ENCODE data around the gene AOPEP.

AOPEP gene

GRCh38 chr9:95049761-95050160 lies 323.3 kb downstream of the AOPEP start:
- Histone ChIP-seq H3K9me3 (ENCODE audit: control extremely low read depth in 1 of 5, control insufficient read depth in 4 of 5, insufficient read depth in 2 of 5, low read depth in 1 of 5, low read length in 4 of 5) (no peaks in the 10 kb centered on the region), H3K27ac (ENCODE audit: insufficient read depth in 1 of 2, low read depth in 1 of 2, low read length in 2 of 2, poor library complexity in 1 of 2, severe bottlenecking in 2 of 2) (no peak overlapping the region), H3K4me1 (ENCODE audit: control extremely low read depth in 1 of 4, control insufficient read depth in 4 of 4, insufficient read depth in 4 of 4, low read length in 3 of 4) (peaks cover 0 to 32% (median 7%) of the 10 kb centered on the region in 4 experiments), H3K4me3 (ENCODE audit: control insufficient read depth in 1 of 7, extremely low read depth in 1 of 7, insufficient read depth in 4 of 7, low read depth in 2 of 7, low read length in 6 of 7) (peak overlapping the region in 2 of 7 experiments; percentile 5 to 89), H3K27me3 (replicated peaks in 2 of 5; ENCODE audit: control insufficient read depth in 4 of 5, insufficient read depth in 5 of 5, low read length in 4 of 5) (peaks cover 0 to 9% (median 4%) of the 10 kb centered on the region in 5 experiments), H3K36me3 (ENCODE audit: control insufficient read depth in 4 of 4, insufficient read depth in 4 of 4, low read length in 3 of 4) (peaks cover 0 to 5% (median 0%) of the 10 kb centered on the region in 4 experiments)
- CTCF ChIA-PET, result interaction anchor here (0.7 to 1.2 kb wide), 2 partner anchors 10 to 82 kb away, joined by 3 read pairs; no protein-coding TSS in a partner anchor
- POLR2A ChIA-PET, result no interaction called here
- DNase-seq, result no peak
- 73% methylated on average over 3 of the region's 6 CpGs for WGBS (ENCODE audit: insufficient coverage)

- Histone ChIP-seq H3K27me3 (replicated peaks in 2 of 5; ENCODE audit: control insufficient read depth in 4 of 5, insufficient read depth in 5 of 5, low read length in 4 of 5) (peaks cover 0 to 7% (median 2%) of the 10 kb centered on the region in 5 experiments), H3K9me3 (ENCODE audit: control extremely low read depth in 1 of 5, control insufficient read depth in 4 of 5, insufficient read depth in 2 of 5, low read depth in 1 of 5, low read length in 4 of 5) (no peaks in the 10 kb centered on the region), H3K27ac (ENCODE audit: insufficient read depth in 1 of 2, low read depth in 1 of 2, low read length in 2 of 2, poor library complexity in 1 of 2, severe bottlenecking in 2 of 2) (no peak overlapping the region), H3K36me3 (ENCODE audit: control insufficient read depth in 4 of 4, insufficient read depth in 4 of 4, low read length in 3 of 4) (peaks cover 0 to 2% (median 0%) of the 10 kb centered on the region in 4 experiments), H3K4me3 (ENCODE audit: control insufficient read depth in 1 of 7, extremely low read depth in 1 of 7, insufficient read depth in 4 of 7, low read depth in 2 of 7, low read length in 6 of 7) (no peak overlapping the region), H3K4me1 (ENCODE audit: control extremely low read depth in 1 of 4, control insufficient read depth in 4 of 4, insufficient read depth in 4 of 4, low read length in 3 of 4) (peaks cover 0 to 62% (median 16%) of the 10 kb centered on the region in 4 experiments)
- ChIA-PET CTCF (interaction anchor here (1.1 kb wide), 1 partner anchor 270 kb away, joined by 5 read pairs; no protein-coding TSS in a partner anchor), POLR2A (interaction anchor here (0.6 kb wide), 1 partner anchor 843 kb away, joined by 4 read pairs; no protein-coding TSS in a partner anchor)
- WGBS (ENCODE audit: insufficient coverage), result 100% methylated on average over 2 of the region's 5 CpGs
- no peak for DNase-seq
Measured at GRCh38 chr9:95053611-95054570, 327.4 kb downstream of the AOPEP start.

GRCh38 chr9:95055334-95055850 lies 328.9 kb downstream of the AOPEP start:
- Histone ChIP-seq H3K27ac (ENCODE audit: insufficient read depth in 1 of 2, low read depth in 1 of 2, low read length in 2 of 2, poor library complexity in 1 of 2, severe bottlenecking in 2 of 2) (no peak overlapping the region), H3K9me3 (ENCODE audit: control extremely low read depth in 1 of 5, control insufficient read depth in 4 of 5, insufficient read depth in 2 of 5, low read depth in 1 of 5, low read length in 4 of 5) (no peaks in the 10 kb centered on the region), H3K27me3 (replicated peaks in 2 of 5; ENCODE audit: control insufficient read depth in 4 of 5, insufficient read depth in 5 of 5, low read length in 4 of 5) (no peaks in the 10 kb centered on the region), H3K4me3 (ENCODE audit: control insufficient read depth in 1 of 7, extremely low read depth in 1 of 7, insufficient read depth in 4 of 7, low read depth in 2 of 7, low read length in 6 of 7) (peak overlapping the region in 2 of 7 experiments; percentile 50 to 60), H3K4me1 (ENCODE audit: control extremely low read depth in 1 of 4, control insufficient read depth in 4 of 4, insufficient read depth in 4 of 4, low read length in 3 of 4) (peaks cover 7 to 62% (median 20%) of the 10 kb centered on the region in 4 experiments), H3K36me3 (ENCODE audit: control insufficient read depth in 4 of 4, insufficient read depth in 4 of 4, low read length in 3 of 4) (peaks cover 0 to 2% (median 0%) of the 10 kb centered on the region in 4 experiments)
- DNase-seq, result no peak
- POLR2A ChIA-PET, result no interaction called here
- CTCF ChIA-PET, result no interaction called here
- 68% methylated on average over 2 of the region's 6 CpGs for WGBS (ENCODE audit: insufficient coverage)

- Histone ChIP-seq H3K9me3 (ENCODE audit: control extremely low read depth in 1 of 5, control insufficient read depth in 4 of 5, insufficient read depth in 2 of 5, low read depth in 1 of 5, low read length in 4 of 5) (no peaks in the 10 kb centered on the region), H3K4me3 (ENCODE audit: control insufficient read depth in 1 of 7, extremely low read depth in 1 of 7, insufficient read depth in 4 of 7, low read depth in 2 of 7, low read length in 6 of 7) (peak overlapping the region in 2 of 7 experiments; percentile 50 to 60), H3K4me1 (ENCODE audit: control extremely low read depth in 1 of 4, control insufficient read depth in 4 of 4, insufficient read depth in 4 of 4, low read length in 3 of 4) (peaks cover 11 to 63% (median 25%) of the 10 kb centered on the region in 4 experiments), H3K27ac (ENCODE audit: insufficient read depth in 1 of 2, low read depth in 1 of 2, low read length in 2 of 2, poor library complexity in 1 of 2, severe bottlenecking in 2 of 2) (no peak overlapping the region), H3K36me3 (ENCODE audit: control insufficient read depth in 4 of 4, insufficient read depth in 4 of 4, low read length in 3 of 4) (peaks cover 0 to 2% (median 0%) of the 10 kb centered on the region in 4 experiments), H3K27me3 (replicated peaks in 2 of 5; ENCODE audit: control insufficient read depth in 4 of 5, insufficient read depth in 5 of 5, low read length in 4 of 5) (no peaks in the 10 kb centered on the region)
- ChIA-PET POLR2A (no interaction called here), CTCF (interaction anchor here (1.3 to 1.4 kb wide), 2 partner anchors 17 to 76 kb away, joined by 3 to 4 read pairs; no protein-coding TSS in a partner anchor)
- 80% methylated on average over 11 of the region's 15 CpGs for WGBS (ENCODE audit: insufficient coverage)
- no peak for DNase-seq
Measured at GRCh38 chr9:95055851-95056551, 329.5 kb downstream of the AOPEP start.

- WGBS (ENCODE audit: insufficient coverage), result 22% methylated on average over 2 of the region's 10 CpGs
- peaks cover 15 to 74% (median 31%) of the 10 kb centered on the region in 4 experiments for H3K4me1 ChIP-seq (ENCODE audit: control extremely low read depth in 1 of 4, control insufficient read depth in 4 of 4, insufficient read depth in 4 of 4, low read length in 3 of 4)
- CTCF ChIA-PET, result interaction anchor here (1.1 to 1.5 kb wide), 4 partner anchors 13 to 95 kb away, joined by 3 to 4 read pairs (median 3); no protein-coding TSS in a partner anchor
- peak in 2 of 3 donors; percentile 27 to 60 for DNase-seq
- peak overlapping the region in 1 of 7 experiments; percentile 53 for H3K4me3 ChIP-seq (ENCODE audit: control insufficient read depth in 1 of 7, extremely low read depth in 1 of 7, insufficient read depth in 4 of 7, low read depth in 2 of 7, low read length in 6 of 7)
- no peak overlapping the region for H3K27ac ChIP-seq (ENCODE audit: insufficient read depth in 1 of 2, low read depth in 1 of 2, low read length in 2 of 2, poor library complexity in 1 of 2, severe bottlenecking in 2 of 2)
- no peaks in the 10 kb centered on the region for H3K27me3 ChIP-seq (replicated peaks in 2 of 5; ENCODE audit: control insufficient read depth in 4 of 5, insufficient read depth in 5 of 5, low read length in 4 of 5)
- no peaks in the 10 kb centered on the region for H3K9me3 ChIP-seq (ENCODE audit: control extremely low read depth in 1 of 5, control insufficient read depth in 4 of 5, insufficient read depth in 2 of 5, low read depth in 1 of 5, low read length in 4 of 5)
- peaks cover 0 to 2% (median 0%) of the 10 kb centered on the region in 4 experiments for H3K36me3 ChIP-seq (ENCODE audit: control insufficient read depth in 4 of 4, insufficient read depth in 4 of 4, low read length in 3 of 4)
- POLR2A ChIA-PET, result no interaction called here
Measured at GRCh38 chr9:95057101-95057500, 330.6 kb downstream of the AOPEP start.

- no peak for DNase-seq
- Histone ChIP-seq H3K9me3 (ENCODE audit: control extremely low read depth in 1 of 5, control insufficient read depth in 4 of 5, insufficient read depth in 2 of 5, low read depth in 1 of 5, low read length in 4 of 5) (no peaks in the 10 kb centered on the region), H3K27ac (ENCODE audit: insufficient read depth in 1 of 2, low read depth in 1 of 2, low read length in 2 of 2, poor library complexity in 1 of 2, severe bottlenecking in 2 of 2) (no peak overlapping the region), H3K4me1 (ENCODE audit: control extremely low read depth in 1 of 4, control insufficient read depth in 4 of 4, insufficient read depth in 4 of 4, low read length in 3 of 4) (peaks cover 16 to 82% (median 42%) of the 10 kb centered on the region in 4 experiments), H3K36me3 (ENCODE audit: control insufficient read depth in 4 of 4, insufficient read depth in 4 of 4, low read length in 3 of 4) (peaks cover 0 to 2% (median 0%) of the 10 kb centered on the region in 4 experiments), H3K4me3 (ENCODE audit: control insufficient read depth in 1 of 7, extremely low read depth in 1 of 7, insufficient read depth in 4 of 7, low read depth in 2 of 7, low read length in 6 of 7) (no peak overlapping the region), H3K27me3 (replicated peaks in 2 of 5; ENCODE audit: control insufficient read depth in 4 of 5, insufficient read depth in 5 of 5, low read length in 4 of 5) (no peaks in the 10 kb centered on the region)
- 68% methylated on average over 7 of the region's 7 CpGs for WGBS (ENCODE audit: insufficient coverage)
- CTCF ChIA-PET, result interaction anchor here (1.1 to 1.5 kb wide), 2 partner anchors 14 to 97 kb away, joined by 3 read pairs; no protein-coding TSS in a partner anchor
- POLR2A ChIA-PET, result no interaction called here
Measured at GRCh38 chr9:95058121-95058785, 331.8 kb downstream of the AOPEP start.
